Ramos (cell line): ENCODE results near the gene KANSL1.

Experiments used
- in situ Hi-C: fragments of 300-500 bp; cut with MboI; formaldehyde crosslinking; loops from one replicate; pipeline ENCODE4 v1.14.3; 2022; ENCODE audit warnings: low sequenced_read_pairs; ENCODE audit not compliant: unreplicated experiment

KANSL1 gene

GRCh38 chr17:45996282-45996937 is 196.8 kb downstream of the KANSL1 start:
- in situ Hi-C loops = no loop called here

- in situ Hi-C loops = no loop called here
Observed at GRCh38 chr17:45995627-45996270, 197.5 kb downstream of the KANSL1 start.

- in situ Hi-C loops = no loop called here
Observed at GRCh38 chr17:45994987-45995386, 198.2 kb downstream of the KANSL1 start.

GRCh38 chr17:45993962-45994627 is 199.1 kb downstream of the KANSL1 start:
- in situ Hi-C loops = no loop called here

GRCh38 chr17:45992904-45993303 is 200.3 kb downstream of the KANSL1 start:
- in situ Hi-C loops = no loop called here

- in situ Hi-C loops = no loop called here
Observed at GRCh38 chr17:45992175-45992574, 201.1 kb downstream of the KANSL1 start.

- in situ Hi-C loops = no loop called here
Observed at GRCh38 chr17:45991341-45991740, 201.9 kb downstream of the KANSL1 start.

- in situ Hi-C loops = no loop called here
Observed at GRCh38 chr17:45990886-45991285, 202.3 kb downstream of the KANSL1 start.

GRCh38 chr17:45989759-45990158 is 203.5 kb downstream of the KANSL1 start:
- in situ Hi-C loops = no loop called here

- in situ Hi-C loops = no loop called here
Observed at GRCh38 chr17:45987706-45988105, 205.5 kb downstream of the KANSL1 start.

GRCh38 chr17:45986056-45986455 is 207.2 kb downstream of the KANSL1 start:
- in situ Hi-C loops = no loop called here

- in situ Hi-C loops = no loop called here
Observed at GRCh38 chr17:45985447-45985846, 207.8 kb downstream of the KANSL1 start.

GRCh38 chr17:45984368-45984767 is 208.9 kb downstream of the KANSL1 start:
- in situ Hi-C loops = no loop called here

GRCh38 chr17:45983614-45984310 is 209.5 kb downstream of the KANSL1 start:
- in situ Hi-C loops = no loop called here

GRCh38 chr17:45982791-45983613 is 210.2 kb downstream of the KANSL1 start:
- in situ Hi-C loops = no loop called here

- in situ Hi-C loops = no loop called here
Observed at GRCh38 chr17:45981306-45981705, 211.9 kb downstream of the KANSL1 start.

- in situ Hi-C loops = no loop called here
Observed at GRCh38 chr17:45980855-45981254, 212.4 kb downstream of the KANSL1 start.
